Gastrocnemius medialis (tissue), 4 donors: Measurements from ENCODE around the gene LANCL2. TPM values are rescaled to one million over a fixed set of nuclear protein-coding genes. Genes with fewer than 3 reads are reported as not detected.

Experiments
- ATAC-seq, 2 donors: fragments of 150-250 bp; one replicate each; pipeline ENCODE4 v1.9.1; 2016
- DNase-seq, 2 donors: peaks; one replicate each; pipeline ENCODE4 v3.0.0-alpha.2; 2019
- H3K27ac ChIP-seq, 4 donors: fragments of 200-600 bp; sonication (generic); 1 replicate in 1 of 4; 2 replicates in 3 of 4; pipeline ENCODE4 v1.5.1; 2016 to 2018; ENCODE audit warnings: mild to moderate bottlenecking in 2 of 4, moderate library complexity in 1 of 4
- H3K27me3 ChIP-seq, 3 donors: fragments of 200-600 bp; sonication (generic) in 2 of 3; 1 replicate in 1 of 3; 2 replicates in 2 of 3; pipeline versions ENCODE4 v1.5.1 to v1.6.0; 2016 to 2019; ENCODE audit warnings: mild to moderate bottlenecking in 1 of 3, moderate library complexity in 1 of 3
- H3K36me3 ChIP-seq, 2 donors: fragments of 200-600 bp; sonication (generic) in 1 of 2; one replicate each; pipeline ENCODE4 v1.5.1; 2017 to 2018
- H3K4me1 ChIP-seq, 2 donors: fragments of 200-600 bp; sonication (generic) in 1 of 2; one replicate each; pipeline ENCODE4 v1.5.1; 2016 to 2017; ENCODE audit warnings: mild to moderate bottlenecking in 2 of 2
- H3K4me3 ChIP-seq, 4 donors: fragments of 200-600 bp; sonication (generic) in 3 of 4; 1 replicate in 1 of 4; 2 replicates in 3 of 4; pipeline ENCODE4 v1.5.1; 2016 to 2019; ENCODE audit warnings: mild to moderate bottlenecking in 2 of 4
- H3K9me3 ChIP-seq, 3 donors: fragments of 200-600 bp; sonication (generic) in 2 of 3; 1 replicate in 1 of 3; 2 replicates in 2 of 3; pipeline ENCODE4 v1.5.1; 2016 to 2019
- POLR2A ChIP-seq, 2 donors: fragments of 450-650 bp; IDR thresholded peaks; one replicate each; pipeline ENCODE4 v1.6.1; 2017; ENCODE audit warnings: antibody characterized with exemption in 2 of 2, mild to moderate bottlenecking in 2 of 2, moderate library complexity in 2 of 2
- in situ Hi-C, 4 donors: fragments of 200-750 bp; cut with MboI; loops; one replicate each; pipeline versions ENCODE4 v1.15.0 to v1.8.0; 2017; ENCODE audit warnings: low sequenced_read_pairs in 4 of 4
- intact Hi-C: fragments of 100-400 bp; cut with DNase I; formaldehyde crosslinking; loops from one replicate; pipeline ENCODE4 v1.15.1; 2023; ENCODE audit warnings: low total_unique reads
- total RNA-seq, 4 donors: library from RNA; depleted of rRNA; stranded (reverse); fragments of >200 nt; gene quantifications; one replicate each; pipeline versions ENCODE4 v1.1.0 to v1.2.3, GENCODE V29; 2016
- TF ChIP-seq, protein P1 (sequence below), 5 experiments: fragments of 450-650 bp in 3 of 5; fragments of 200-600 bp in 2 of 5; sonication (generic) in 2 of 5; IDR thresholded peaks in 4 of 5; conservative IDR thresholded peaks in 1 of 5; 1 replicate in 4 of 5; 2 replicates in 1 of 5; pipeline ENCODE4 v1.5.1; 2016 to 2019; ENCODE audit warnings: antibody characterized with exemption in 5 of 5, mild to moderate bottlenecking in 3 of 5, moderate library complexity in 3 of 5

The LANCL2 gene
- total RNA-seq, 4 donors from 2014 or later, result 5.1 to 13.0 (median 7.4) TPM

DNA sequence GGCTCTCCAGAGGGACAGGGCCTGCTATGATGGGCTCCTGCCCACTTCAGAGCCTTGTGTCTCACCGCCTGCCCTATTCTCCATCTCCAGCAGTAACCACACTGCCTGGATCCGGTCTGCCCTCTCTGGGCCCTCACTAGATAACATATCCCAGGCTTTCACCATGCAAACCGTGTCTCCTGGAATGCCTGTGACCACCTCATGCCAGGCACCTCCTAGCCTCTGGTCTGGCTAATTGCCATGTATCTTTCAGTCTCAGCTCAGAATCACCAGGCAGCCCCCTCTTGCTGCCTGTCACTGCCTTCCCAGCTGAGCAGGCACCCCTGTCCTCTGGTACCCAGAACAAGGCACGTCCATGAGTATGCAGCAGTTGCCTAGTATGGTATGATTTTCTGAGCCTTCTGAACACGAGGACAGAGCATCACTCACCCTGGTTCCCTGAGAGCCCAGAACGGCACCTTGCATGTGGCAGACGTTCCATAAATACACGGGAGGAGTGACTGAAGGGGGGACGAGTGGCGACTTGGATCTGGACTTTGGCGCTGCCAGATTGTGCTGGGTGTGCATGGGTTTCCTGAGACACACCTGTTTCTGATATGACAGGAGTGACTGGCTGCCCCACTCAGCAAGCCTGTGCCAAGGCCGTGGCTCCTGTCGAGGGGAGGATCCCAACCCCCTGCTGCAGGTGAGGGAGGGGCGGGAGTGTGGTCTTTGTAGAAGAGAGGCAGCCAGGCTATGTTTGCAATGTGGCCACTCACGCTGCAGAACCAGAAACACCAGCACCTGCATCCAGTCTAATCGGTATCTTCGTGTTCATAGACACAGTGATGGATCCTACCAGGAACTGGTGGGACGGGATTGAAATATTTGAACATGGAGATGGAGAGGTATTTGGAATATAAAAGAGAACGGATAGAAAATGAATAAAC is 112.0 kb downstream of the LANCL2 start:
- Histone ChIP-seq H3K9me3 (no peaks in the 10 kb centered on the region), H3K27me3 (no peaks in the 10 kb centered on the region), H3K4me1 (peaks cover 18 to 24% of the 10 kb centered on the region in 2 donors), H3K36me3 (no peaks in the 10 kb centered on the region), H3K4me3 (no peak overlapping the region), H3K27ac (peak overlapping the region in 2 of 4 donors; percentile 33 to 52)
- in situ Hi-C loops, result no loop called here
- no peak for DNase-seq
- no peak for TF ChIP-seq POLR2A (IDR thresholded peaks at IDR 0.05)
- TF ChIP-seq, protein P1, sequence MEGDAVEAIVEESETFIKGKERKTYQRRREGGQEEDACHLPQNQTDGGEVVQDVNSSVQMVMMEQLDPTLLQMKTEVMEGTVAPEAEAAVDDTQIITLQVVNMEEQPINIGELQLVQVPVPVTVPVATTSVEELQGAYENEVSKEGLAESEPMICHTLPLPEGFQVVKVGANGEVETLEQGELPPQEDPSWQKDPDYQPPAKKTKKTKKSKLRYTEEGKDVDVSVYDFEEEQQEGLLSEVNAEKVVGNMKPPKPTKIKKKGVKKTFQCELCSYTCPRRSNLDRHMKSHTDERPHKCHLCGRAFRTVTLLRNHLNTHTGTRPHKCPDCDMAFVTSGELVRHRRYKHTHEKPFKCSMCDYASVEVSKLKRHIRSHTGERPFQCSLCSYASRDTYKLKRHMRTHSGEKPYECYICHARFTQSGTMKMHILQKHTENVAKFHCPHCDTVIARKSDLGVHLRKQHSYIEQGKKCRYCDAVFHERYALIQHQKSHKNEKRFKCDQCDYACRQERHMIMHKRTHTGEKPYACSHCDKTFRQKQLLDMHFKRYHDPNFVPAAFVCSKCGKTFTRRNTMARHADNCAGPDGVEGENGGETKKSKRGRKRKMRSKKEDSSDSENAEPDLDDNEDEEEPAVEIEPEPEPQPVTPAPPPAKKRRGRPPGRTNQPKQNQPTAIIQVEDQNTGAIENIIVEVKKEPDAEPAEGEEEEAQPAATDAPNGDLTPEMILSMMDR (IDR thresholded peaks at IDR 0.05 in 4 of 5, conservative IDR thresholded peaks at IDR 0.05 in 1 of 5), result no peak
- intact Hi-C loops, result no loop called here
- ATAC-seq, result peak in 1 of 2 donors; percentile 28

DNA sequence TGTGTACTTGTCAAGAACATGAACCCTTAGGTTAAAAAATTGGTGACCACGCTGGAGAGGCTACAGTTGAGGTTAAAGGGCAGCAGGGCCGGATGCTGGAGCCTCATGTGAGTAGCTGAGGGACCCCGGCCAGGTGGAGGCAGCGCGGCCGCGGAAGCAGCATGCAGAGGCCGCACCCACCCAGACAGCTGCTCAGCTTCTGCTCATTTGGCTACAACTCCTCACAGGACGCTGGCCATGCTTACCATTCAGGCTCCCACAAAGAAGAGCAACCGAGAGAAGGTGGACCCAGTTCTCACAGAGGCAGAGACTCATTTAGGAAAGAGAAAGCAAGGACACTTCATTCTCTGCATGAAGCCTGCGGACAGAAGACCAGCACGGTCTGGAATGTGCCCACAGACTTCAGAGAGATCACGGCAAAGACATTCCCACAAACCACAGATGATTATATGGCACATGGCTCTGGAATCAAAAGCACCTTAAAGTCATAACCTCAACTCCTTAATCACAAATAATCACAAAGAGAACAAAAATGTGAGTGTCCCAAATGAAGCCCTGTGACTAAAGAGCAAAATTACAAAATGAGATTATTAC is 112.7 kb downstream of the LANCL2 start:
- in situ Hi-C loops (no loop called here), intact Hi-C loops (no loop called here)
- Histone ChIP-seq H3K9me3 (no peaks in the 10 kb centered on the region), H3K27me3 (no peaks in the 10 kb centered on the region), H3K27ac (no peak overlapping the region), H3K4me1 (peaks cover 18 to 24% of the 10 kb centered on the region in 2 donors), H3K4me3 (no peak overlapping the region), H3K36me3 (no peaks in the 10 kb centered on the region)
- DNase-seq (no peak), ATAC-seq (no peak)
- no peak for TF ChIP-seq POLR2A (IDR thresholded peaks at IDR 0.05)
- TF ChIP-seq, protein P1 (IDR thresholded peaks at IDR 0.05 in 4 of 5, conservative IDR thresholded peaks at IDR 0.05 in 1 of 5), result no peak

DNA sequence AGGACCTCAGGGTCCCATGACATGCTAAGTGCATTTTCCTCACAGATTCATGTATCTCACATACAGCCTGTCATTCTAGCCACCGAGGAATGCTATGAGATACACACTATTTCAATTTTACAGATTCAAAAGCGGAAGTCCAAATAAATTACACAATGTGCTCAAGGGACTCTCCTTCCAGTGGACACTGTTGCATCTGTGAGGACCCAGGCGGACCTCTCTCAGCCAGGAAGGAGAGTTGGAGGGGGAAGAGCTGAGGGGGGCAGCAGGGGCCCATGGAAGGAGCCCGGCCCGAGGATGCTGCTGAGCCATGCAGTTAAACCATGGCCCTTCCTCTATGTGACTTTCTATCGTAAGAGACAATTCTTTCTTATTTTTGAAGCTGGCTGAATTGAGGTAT is 113.6 kb downstream of the LANCL2 start:
- TF ChIP-seq, protein P1 (IDR thresholded peaks at IDR 0.05 in 4 of 5, conservative IDR thresholded peaks at IDR 0.05 in 1 of 5), result no peak
- TF ChIP-seq POLR2A (IDR thresholded peaks at IDR 0.05), result no peak
- no peak for ATAC-seq
- in situ Hi-C loops, result no loop called here

DNA sequence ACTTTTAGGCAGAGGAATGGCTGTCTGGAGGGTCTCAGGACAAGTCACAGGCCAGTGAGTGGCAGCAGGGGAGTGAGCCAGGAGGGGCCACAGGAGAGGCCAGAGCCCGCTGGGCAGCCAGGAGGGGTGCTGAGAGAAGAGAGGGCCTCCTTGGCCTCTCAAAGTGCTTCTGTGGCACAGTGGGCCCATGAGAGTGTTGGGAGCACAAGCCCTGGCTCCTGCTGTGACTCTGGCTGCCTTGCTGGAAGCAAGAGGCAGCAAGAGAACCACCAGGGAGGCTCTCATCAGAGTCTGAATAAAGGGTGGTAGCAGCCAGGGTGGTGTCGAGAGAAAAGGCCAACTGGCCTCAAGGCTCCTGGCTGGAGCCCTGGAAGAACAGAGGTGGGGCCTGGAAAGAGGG is 116.0 kb downstream of the LANCL2 start:
- no peak overlapping the region for H3K4me3 ChIP-seq
- H3K4me1 ChIP-seq, result peaks cover 18 to 24% of the 10 kb centered on the region in 2 donors
- ATAC-seq (no peak), DNase-seq (no peak)
- no peaks in the 10 kb centered on the region for H3K36me3 ChIP-seq
- no peak overlapping the region for H3K27ac ChIP-seq
- intact Hi-C loops (no loop called here), in situ Hi-C loops (no loop called here)
- no peaks in the 10 kb centered on the region for H3K9me3 ChIP-seq
- TF ChIP-seq, protein P1 (IDR thresholded peaks at IDR 0.05 in 4 of 5, conservative IDR thresholded peaks at IDR 0.05 in 1 of 5), result no peak
- no peak for TF ChIP-seq POLR2A (IDR thresholded peaks at IDR 0.05)
- no peaks in the 10 kb centered on the region for H3K27me3 ChIP-seq

More for the DNA sequence above, 113.6 kb downstream of the LANCL2 start:
- Histone ChIP-seq H3K4me3 (no peak overlapping the region), H3K4me1 (peaks cover 18 to 24% of the 10 kb centered on the region in 2 donors), H3K27ac (peak overlapping the region in 1 of 4 donors; percentile 31), H3K36me3 (no peaks in the 10 kb centered on the region), H3K9me3 (no peaks in the 10 kb centered on the region), H3K27me3 (no peaks in the 10 kb centered on the region)
- no peak for DNase-seq
- intact Hi-C loops, result no loop called here
